Measurements from ENCODE around the gene CD200R1L. TPM values are rescaled to one million over a fixed set of nuclear protein-coding genes. Genes with fewer than 3 reads are reported as not detected.

CD200R1L gene
- polyA plus RNA-seq, 1 of the 3 experiments (the other 2 are of a cell fraction) = not detected

DNA sequence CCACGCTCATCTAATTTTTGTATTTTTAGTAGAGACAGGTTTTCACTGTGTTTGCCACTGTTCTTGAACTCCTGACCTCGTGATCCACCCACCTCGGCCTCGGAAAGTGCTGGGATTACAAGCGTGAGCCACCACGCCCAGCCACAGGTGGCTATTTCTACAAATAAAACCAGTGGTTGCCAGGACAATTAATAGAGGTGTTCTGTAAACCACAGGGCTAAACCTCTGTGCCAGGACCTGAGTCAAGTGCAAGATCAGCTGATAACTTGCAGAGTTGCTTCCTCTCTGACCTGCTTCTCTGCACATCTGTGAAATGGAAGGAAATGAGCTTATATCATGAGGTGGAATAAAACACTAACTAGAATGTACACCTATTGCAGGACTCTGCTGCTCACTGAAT lies 72.8 kb downstream of the CD200R1L start:
- CTCF ChIA-PET = interaction anchor here (1.0 to 1.8 kb wide), 2 partner anchors 11 to 39 kb away, joined by 3 to 4 read pairs; no protein-coding TSS in a partner anchor
- Histone ChIP-seq H3K27ac (ENCODE audit: low read depth in 2 of 2, low read length in 1 of 2) (no peak overlapping the region), H3K9me3 (no peaks in the 10 kb centered on the region), H3K79me2 (ENCODE audit: insufficient read depth) (no peaks in the 10 kb centered on the region), H4K20me1 (ENCODE audit: insufficient read depth) (no peaks in the 10 kb centered on the region), H3K9me2 (no peaks in the 10 kb centered on the region), H3K4me1 (ENCODE audit: control insufficient read depth in 1 of 2, insufficient read depth in 2 of 2, low read depth in 1 of 2, low read length in 1 of 2) (peaks cover 3 to 29% of the 10 kb centered on the region in 2 experiments; a peak in 3 of 4 replicates), H2AFZ (ENCODE audit: low read depth) (no peak overlapping the region), H3K9ac (no peak overlapping the region), H3K4me2 (no peak overlapping the region), H3K27me3 (ENCODE audit: insufficient read depth) (no peaks in the 10 kb centered on the region), H3F3A (replicated peaks; ENCODE audit: insufficient read depth) (peaks cover 27% of the 10 kb centered on the region), H3K36me3 (replicated peaks in 1 of 2; ENCODE audit: control insufficient read depth in 1 of 2, insufficient read depth in 2 of 2, low read length in 1 of 2) (no peaks in the 10 kb centered on the region), H3K4me3 (ENCODE audit: low read depth in 2 of 2, low read length in 1 of 2) (no peak overlapping the region)
- TF ChIP-seq, protein P1, sequence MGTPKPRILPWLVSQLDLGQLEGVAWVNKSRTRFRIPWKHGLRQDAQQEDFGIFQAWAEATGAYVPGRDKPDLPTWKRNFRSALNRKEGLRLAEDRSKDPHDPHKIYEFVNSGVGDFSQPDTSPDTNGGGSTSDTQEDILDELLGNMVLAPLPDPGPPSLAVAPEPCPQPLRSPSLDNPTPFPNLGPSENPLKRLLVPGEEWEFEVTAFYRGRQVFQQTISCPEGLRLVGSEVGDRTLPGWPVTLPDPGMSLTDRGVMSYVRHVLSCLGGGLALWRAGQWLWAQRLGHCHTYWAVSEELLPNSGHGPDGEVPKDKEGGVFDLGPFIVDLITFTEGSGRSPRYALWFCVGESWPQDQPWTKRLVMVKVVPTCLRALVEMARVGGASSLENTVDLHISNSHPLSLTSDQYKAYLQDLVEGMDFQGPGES (IDR thresholded peaks at IDR 0.05; ENCODE audit: low read depth, low read length) = no peak
- TF ChIP-seq FOXM1 (IDR thresholded peaks at IDR 0.05; ENCODE audit: low read depth) (no peak), GATA2 (CRISPR knock-in tag; IDR thresholded peaks at IDR 0.05) (no peak), TAF1 (IDR thresholded peaks at IDR 0.05; ENCODE audit: borderline replicate concordance, low read depth, low read length) (no peak), SIN3A (IDR thresholded peaks at IDR 0.05; ENCODE audit: borderline replicate concordance, low read depth, low read length) (no peak)
- TF ChIP-seq, protein P2, sequence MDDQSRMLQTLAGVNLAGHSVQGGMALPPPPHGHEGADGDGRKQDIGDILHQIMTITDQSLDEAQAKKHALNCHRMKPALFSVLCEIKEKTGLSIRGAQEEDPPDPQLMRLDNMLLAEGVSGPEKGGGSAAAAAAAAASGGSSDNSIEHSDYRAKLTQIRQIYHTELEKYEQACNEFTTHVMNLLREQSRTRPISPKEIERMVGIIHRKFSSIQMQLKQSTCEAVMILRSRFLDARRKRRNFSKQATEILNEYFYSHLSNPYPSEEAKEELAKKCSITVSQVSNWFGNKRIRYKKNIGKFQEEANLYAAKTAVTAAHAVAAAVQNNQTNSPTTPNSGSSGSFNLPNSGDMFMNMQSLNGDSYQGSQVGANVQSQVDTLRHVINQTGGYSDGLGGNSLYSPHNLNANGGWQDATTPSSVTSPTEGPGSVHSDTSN (IDR thresholded peaks at IDR 0.05) = no peak
- 81% methylated on average over 6 of the region's 6 CpGs for WGBS (ENCODE audit: low lambda C conversion rate)
- DNase-seq = no peak
- POLR2A ChIA-PET = no interaction called here

DNA sequence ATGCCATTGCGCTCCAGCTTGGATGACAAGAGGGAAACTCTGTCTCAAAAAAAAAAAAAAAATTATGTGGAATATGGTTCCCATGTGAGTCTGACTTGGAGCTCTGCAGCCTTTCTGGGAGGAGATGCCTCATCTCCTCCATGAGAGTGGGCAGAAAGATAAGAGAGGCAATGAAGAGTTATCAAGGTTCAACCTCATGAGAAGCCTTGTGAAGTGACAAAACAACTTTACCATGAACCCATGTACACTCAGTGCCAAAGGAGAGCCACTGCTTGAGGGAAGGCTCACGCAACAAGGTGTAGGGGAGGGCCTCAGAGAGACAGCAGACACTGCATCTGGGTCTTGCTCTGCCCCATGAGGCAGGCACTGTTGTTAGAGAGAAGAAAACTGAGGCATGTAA lies 75.7 kb downstream of the CD200R1L start:
- 100% methylated on average over 2 of the region's 2 CpGs for WGBS (ENCODE audit: low lambda C conversion rate)
- no peak overlapping the region for H3K27ac ChIP-seq (ENCODE audit: low read depth in 2 of 2, low read length in 1 of 2)
- TF ChIP-seq TEAD4 (IDR thresholded peaks at IDR 0.05; ENCODE audit: borderline replicate concordance, insufficient read depth) (no peak), MEF2A (IDR thresholded peaks at IDR 0.05; ENCODE audit: borderline replicate concordance, low read depth) (no peak), FOXM1 (IDR thresholded peaks at IDR 0.05; ENCODE audit: low read depth) (no peak), SMC3 (IDR thresholded peaks at IDR 0.05; ENCODE audit: low read depth, low read length) (no peak), POLR2AphosphoS5 (IDR thresholded peaks at IDR 0.05; ENCODE audit: low read depth, low read length) (no peak), CHD2 (IDR thresholded peaks at IDR 0.05; ENCODE audit: low read length, partially characterized antibody) (no peak), GABPA (IDR thresholded peaks at IDR 0.05; ENCODE audit: low read depth) (no peak), SIN3A (IDR thresholded peaks at IDR 0.05; ENCODE audit: borderline replicate concordance, low read depth, low read length) (no peak), FOXJ3 (CRISPR knock-in tag; IDR thresholded peaks at IDR 0.05) (no peak), TAF1 (IDR thresholded peaks at IDR 0.05; ENCODE audit: borderline replicate concordance, low read depth, low read length) (no peak), EP300 (IDR thresholded peaks at IDR 0.05; ENCODE audit: borderline replicate concordance in 1 of 2, low read depth in 1 of 2, low read length in 1 of 2) (no peak), TCF12 (IDR thresholded peaks at IDR 0.05) (no peak), FOSL2 (IDR thresholded peaks at IDR 0.05; ENCODE audit: borderline replicate concordance, low read depth) (no peak)
- TF ChIP-seq, protein P3, sequence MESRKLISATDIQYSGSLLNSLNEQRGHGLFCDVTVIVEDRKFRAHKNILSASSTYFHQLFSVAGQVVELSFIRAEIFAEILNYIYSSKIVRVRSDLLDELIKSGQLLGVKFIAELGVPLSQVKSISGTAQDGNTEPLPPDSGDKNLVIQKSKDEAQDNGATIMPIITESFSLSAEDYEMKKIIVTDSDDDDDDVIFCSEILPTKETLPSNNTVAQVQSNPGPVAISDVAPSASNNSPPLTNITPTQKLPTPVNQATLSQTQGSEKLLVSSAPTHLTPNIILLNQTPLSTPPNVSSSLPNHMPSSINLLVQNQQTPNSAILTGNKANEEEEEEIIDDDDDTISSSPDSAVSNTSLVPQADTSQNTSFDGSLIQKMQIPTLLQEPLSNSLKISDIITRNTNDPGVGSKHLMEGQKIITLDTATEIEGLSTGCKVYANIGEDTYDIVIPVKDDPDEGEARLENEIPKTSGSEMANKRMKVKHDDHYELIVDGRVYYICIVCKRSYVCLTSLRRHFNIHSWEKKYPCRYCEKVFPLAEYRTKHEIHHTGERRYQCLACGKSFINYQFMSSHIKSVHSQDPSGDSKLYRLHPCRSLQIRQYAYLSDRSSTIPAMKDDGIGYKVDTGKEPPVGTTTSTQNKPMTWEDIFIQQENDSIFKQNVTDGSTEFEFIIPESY (IDR thresholded peaks at IDR 0.05; ENCODE audit: borderline replicate concordance, low read depth) = no peak
- TF ChIP-seq, protein P4, sequence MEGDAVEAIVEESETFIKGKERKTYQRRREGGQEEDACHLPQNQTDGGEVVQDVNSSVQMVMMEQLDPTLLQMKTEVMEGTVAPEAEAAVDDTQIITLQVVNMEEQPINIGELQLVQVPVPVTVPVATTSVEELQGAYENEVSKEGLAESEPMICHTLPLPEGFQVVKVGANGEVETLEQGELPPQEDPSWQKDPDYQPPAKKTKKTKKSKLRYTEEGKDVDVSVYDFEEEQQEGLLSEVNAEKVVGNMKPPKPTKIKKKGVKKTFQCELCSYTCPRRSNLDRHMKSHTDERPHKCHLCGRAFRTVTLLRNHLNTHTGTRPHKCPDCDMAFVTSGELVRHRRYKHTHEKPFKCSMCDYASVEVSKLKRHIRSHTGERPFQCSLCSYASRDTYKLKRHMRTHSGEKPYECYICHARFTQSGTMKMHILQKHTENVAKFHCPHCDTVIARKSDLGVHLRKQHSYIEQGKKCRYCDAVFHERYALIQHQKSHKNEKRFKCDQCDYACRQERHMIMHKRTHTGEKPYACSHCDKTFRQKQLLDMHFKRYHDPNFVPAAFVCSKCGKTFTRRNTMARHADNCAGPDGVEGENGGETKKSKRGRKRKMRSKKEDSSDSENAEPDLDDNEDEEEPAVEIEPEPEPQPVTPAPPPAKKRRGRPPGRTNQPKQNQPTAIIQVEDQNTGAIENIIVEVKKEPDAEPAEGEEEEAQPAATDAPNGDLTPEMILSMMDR (IDR thresholded peaks at IDR 0.05) = no peak
- TF ChIP-seq, protein P5, sequence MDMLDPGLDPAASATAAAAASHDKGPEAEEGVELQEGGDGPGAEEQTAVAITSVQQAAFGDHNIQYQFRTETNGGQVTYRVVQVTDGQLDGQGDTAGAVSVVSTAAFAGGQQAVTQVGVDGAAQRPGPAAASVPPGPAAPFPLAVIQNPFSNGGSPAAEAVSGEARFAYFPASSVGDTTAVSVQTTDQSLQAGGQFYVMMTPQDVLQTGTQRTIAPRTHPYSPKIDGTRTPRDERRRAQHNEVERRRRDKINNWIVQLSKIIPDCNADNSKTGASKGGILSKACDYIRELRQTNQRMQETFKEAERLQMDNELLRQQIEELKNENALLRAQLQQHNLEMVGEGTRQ (IDR thresholded peaks at IDR 0.05; ENCODE audit: borderline replicate concordance, low read depth, low read length) = no peak
- TF ChIP-seq, protein P1 (IDR thresholded peaks at IDR 0.05; ENCODE audit: low read depth, low read length) = no peak

More for the DNA sequence above, 75.7 kb downstream of the CD200R1L start:
- DNase-seq = no peak
- H3F3A ChIP-seq (replicated peaks; ENCODE audit: insufficient read depth) = peaks cover 11% of the 10 kb centered on the region
- peaks cover 3 to 17% of the 10 kb centered on the region in 2 experiments; a peak in 2 of 4 replicates for H3K4me1 ChIP-seq (ENCODE audit: control insufficient read depth in 1 of 2, insufficient read depth in 2 of 2, low read depth in 1 of 2, low read length in 1 of 2)
- ChIA-PET POLR2A (no interaction called here), CTCF (no interaction called here)
- no peak overlapping the region for H2AFZ ChIP-seq (ENCODE audit: low read depth)
- no peak overlapping the region for H3K9ac ChIP-seq
- H3K27me3 ChIP-seq (ENCODE audit: insufficient read depth) = no peaks in the 10 kb centered on the region
- no peaks in the 10 kb centered on the region for H3K79me2 ChIP-seq (ENCODE audit: insufficient read depth)
- no peaks in the 10 kb centered on the region for H3K36me3 ChIP-seq (replicated peaks in 1 of 2; ENCODE audit: control insufficient read depth in 1 of 2, insufficient read depth in 2 of 2, low read length in 1 of 2)
- no peak overlapping the region for H3K4me3 ChIP-seq (ENCODE audit: low read depth in 2 of 2, low read length in 1 of 2)
- no peak overlapping the region for H3K4me2 ChIP-seq
- H3K9me3 ChIP-seq = no peaks in the 10 kb centered on the region
- no peaks in the 10 kb centered on the region for H4K20me1 ChIP-seq (ENCODE audit: insufficient read depth)
- no peaks in the 10 kb centered on the region for H3K9me2 ChIP-seq
